ENCODE results near the gene PRAC1.

The PRAC1 gene

GRCh38 chr17:48726916-48727286 lies 4.6 kb upstream of the PRAC1 start:
- ATAC-seq (ENCODE audit: low read depth) = no peak
- Histone ChIP-seq H3K27me3 (ENCODE audit: insufficient read depth, poor library complexity, severe bottlenecking) (peaks cover 96% of the 10 kb centered on the region), H3K4me1 (ENCODE audit: insufficient read depth, poor library complexity, severe bottlenecking) (no peaks in the 10 kb centered on the region), H3K36me3 (ENCODE audit: low read depth) (no peaks in the 10 kb centered on the region), H3K27ac (ENCODE audit: poor library complexity, severe bottlenecking) (no peak overlapping the region), H3K4me3 (ENCODE audit: severe bottlenecking) (no peak overlapping the region), H3K9me3 (ENCODE audit: severe bottlenecking) (no peaks in the 10 kb centered on the region)
- no peak for TF ChIP-seq CTCF (IDR thresholded peaks at IDR 0.05; ENCODE audit: poor library complexity, severe bottlenecking)
- DNase-seq (ENCODE audit: low spot score) = peak; percentile 51

GRCh38 chr17:48726114-48726915 lies 4.0 kb upstream of the PRAC1 start:
- Histone ChIP-seq H3K27me3 (ENCODE audit: insufficient read depth, poor library complexity, severe bottlenecking) (peaks cover 96% of the 10 kb centered on the region), H3K27ac (ENCODE audit: poor library complexity, severe bottlenecking) (no peak overlapping the region), H3K9me3 (ENCODE audit: severe bottlenecking) (no peaks in the 10 kb centered on the region), H3K36me3 (ENCODE audit: low read depth) (no peaks in the 10 kb centered on the region), H3K4me1 (ENCODE audit: insufficient read depth, poor library complexity, severe bottlenecking) (no peaks in the 10 kb centered on the region), H3K4me3 (ENCODE audit: severe bottlenecking) (no peak overlapping the region)
- TF ChIP-seq CTCF (IDR thresholded peaks at IDR 0.05; ENCODE audit: poor library complexity, severe bottlenecking) = no peak
- ATAC-seq (ENCODE audit: low read depth) = no peak
- DNase-seq (ENCODE audit: low spot score) = peak; percentile 45

- TF ChIP-seq CTCF (IDR thresholded peaks at IDR 0.05; ENCODE audit: poor library complexity, severe bottlenecking) = no peak
- Histone ChIP-seq H3K27ac (ENCODE audit: poor library complexity, severe bottlenecking) (no peak overlapping the region), H3K36me3 (ENCODE audit: low read depth) (no peaks in the 10 kb centered on the region), H3K27me3 (ENCODE audit: insufficient read depth, poor library complexity, severe bottlenecking) (peaks cover 99% of the 10 kb centered on the region), H3K4me1 (ENCODE audit: insufficient read depth, poor library complexity, severe bottlenecking) (no peaks in the 10 kb centered on the region), H3K9me3 (ENCODE audit: severe bottlenecking) (no peaks in the 10 kb centered on the region), H3K4me3 (ENCODE audit: severe bottlenecking) (no peak overlapping the region)
- DNase-seq (ENCODE audit: low spot score) (peak; percentile 64), ATAC-seq (ENCODE audit: low read depth) (no peak)
These were observed 3.2 kb upstream of the PRAC1 start for GRCh38 chr17:48725288-48726064.

- peak; percentile 2 for TF ChIP-seq CTCF (IDR thresholded peaks at IDR 0.05; ENCODE audit: poor library complexity, severe bottlenecking)
- Histone ChIP-seq H3K4me1 (ENCODE audit: insufficient read depth, poor library complexity, severe bottlenecking) (no peaks in the 10 kb centered on the region), H3K4me3 (ENCODE audit: severe bottlenecking) (no peak overlapping the region), H3K36me3 (ENCODE audit: low read depth) (no peaks in the 10 kb centered on the region), H3K9me3 (ENCODE audit: severe bottlenecking) (no peaks in the 10 kb centered on the region), H3K27me3 (ENCODE audit: insufficient read depth, poor library complexity, severe bottlenecking) (peaks cover 99% of the 10 kb centered on the region), H3K27ac (ENCODE audit: poor library complexity, severe bottlenecking) (no peak overlapping the region)
- ATAC-seq (ENCODE audit: low read depth) (no peak), DNase-seq (ENCODE audit: low spot score) (no peak)
These were observed 2.6 kb upstream of the PRAC1 start for GRCh38 chr17:48725004-48725287.
